ENCODE measurements around the gene FXYD6.

FXYD6 gene

DNA sequence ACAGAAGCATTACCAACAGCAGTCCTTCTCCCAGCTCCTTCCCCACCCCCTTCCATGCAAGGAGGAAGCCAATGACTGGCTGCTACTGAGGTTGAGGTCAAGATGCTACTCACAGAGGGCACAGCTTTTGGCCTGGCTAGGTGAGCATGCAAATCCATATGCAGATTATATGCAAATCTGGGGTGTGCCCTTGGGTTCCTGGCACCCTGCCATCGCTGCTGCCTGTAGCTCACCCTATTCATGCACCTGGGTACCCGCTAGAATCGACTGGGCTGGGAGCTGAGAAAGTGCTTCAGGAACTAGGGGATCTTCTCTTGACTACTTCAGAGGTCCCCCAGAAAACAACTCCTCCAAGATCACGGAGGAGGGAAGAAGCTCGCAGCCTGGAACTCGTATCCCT lies 83.5 kb downstream of the FXYD6 start:
- H3K4me3 ChIP-seq (ENCODE audit: low read depth, low read length): no peak overlapping the region
- TF ChIP-seq, protein P1, sequence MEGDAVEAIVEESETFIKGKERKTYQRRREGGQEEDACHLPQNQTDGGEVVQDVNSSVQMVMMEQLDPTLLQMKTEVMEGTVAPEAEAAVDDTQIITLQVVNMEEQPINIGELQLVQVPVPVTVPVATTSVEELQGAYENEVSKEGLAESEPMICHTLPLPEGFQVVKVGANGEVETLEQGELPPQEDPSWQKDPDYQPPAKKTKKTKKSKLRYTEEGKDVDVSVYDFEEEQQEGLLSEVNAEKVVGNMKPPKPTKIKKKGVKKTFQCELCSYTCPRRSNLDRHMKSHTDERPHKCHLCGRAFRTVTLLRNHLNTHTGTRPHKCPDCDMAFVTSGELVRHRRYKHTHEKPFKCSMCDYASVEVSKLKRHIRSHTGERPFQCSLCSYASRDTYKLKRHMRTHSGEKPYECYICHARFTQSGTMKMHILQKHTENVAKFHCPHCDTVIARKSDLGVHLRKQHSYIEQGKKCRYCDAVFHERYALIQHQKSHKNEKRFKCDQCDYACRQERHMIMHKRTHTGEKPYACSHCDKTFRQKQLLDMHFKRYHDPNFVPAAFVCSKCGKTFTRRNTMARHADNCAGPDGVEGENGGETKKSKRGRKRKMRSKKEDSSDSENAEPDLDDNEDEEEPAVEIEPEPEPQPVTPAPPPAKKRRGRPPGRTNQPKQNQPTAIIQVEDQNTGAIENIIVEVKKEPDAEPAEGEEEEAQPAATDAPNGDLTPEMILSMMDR (conservative IDR thresholded peaks at IDR 0.05; ENCODE audit: low read depth, low read length): no peak
- no peak for DNase-seq (ENCODE audit: low read depth)

DNA sequence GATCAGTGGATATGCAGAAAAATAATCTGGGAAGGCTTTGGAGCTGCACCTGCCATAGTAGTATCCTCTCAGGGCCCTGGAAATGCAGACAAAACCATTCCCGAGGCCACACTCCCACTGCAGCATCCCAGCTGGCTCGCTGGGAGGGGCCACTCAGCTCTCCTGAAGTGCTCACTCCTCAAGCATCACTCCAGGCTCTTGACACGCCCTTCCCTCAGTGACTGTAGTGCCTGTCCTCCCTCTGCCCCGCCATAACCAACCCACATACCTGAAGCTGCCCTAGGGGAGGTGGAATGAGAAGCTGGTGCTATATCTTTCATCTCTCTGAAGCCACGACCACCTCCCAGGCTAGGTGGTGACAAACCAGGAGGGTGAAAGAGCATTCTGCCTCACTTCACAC lies 84.2 kb downstream of the FXYD6 start:
- no peak overlapping the region for H3K4me3 ChIP-seq (ENCODE audit: low read depth, low read length)
- TF ChIP-seq, protein P1 (conservative IDR thresholded peaks at IDR 0.05; ENCODE audit: low read depth, low read length): no peak
- no peak for DNase-seq (ENCODE audit: low read depth)

DNA sequence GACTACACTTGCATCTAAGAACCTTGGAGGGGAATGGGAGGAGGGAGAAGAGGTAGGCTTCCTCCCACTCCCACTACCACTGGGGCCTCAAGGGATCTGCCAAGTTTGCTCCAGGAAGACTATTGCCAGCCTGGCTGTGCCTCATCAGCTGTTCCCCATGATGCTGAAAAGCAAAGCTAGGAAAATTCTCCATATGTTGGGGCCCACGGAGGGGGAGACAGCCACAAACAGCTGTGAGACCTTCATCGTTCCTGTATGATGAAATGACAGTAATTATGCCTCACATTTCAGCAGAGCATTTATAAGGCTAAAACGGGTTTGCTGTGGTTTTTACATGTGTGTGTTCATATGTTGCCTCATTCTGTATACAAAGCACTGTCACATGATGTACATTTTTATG lies 86.2 kb downstream of the FXYD6 start:
- H3K4me3 ChIP-seq (ENCODE audit: low read depth, low read length): no peak overlapping the region
- DNase-seq (ENCODE audit: low read depth): no peak
- TF ChIP-seq, protein P1 (conservative IDR thresholded peaks at IDR 0.05; ENCODE audit: low read depth, low read length): no peak

DNA sequence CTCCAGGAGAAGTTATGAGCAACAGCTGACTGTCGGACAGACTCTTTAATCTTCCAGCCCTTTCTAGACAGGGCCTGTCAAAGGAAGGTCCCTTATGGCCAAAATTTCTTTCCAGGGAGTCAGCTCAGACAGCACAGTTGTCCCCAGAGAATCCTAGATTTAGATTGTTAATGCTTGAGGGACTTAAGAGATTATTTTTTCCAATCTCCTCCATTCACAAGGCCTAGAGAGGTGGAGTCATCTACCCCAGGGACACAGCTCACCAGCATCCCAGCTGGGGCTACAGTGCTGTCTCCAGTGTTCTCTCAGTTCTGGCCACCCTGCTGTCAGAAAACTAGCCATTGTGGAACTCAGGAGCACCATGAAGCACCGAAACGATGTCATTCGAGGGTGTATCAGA lies 87.2 kb downstream of the FXYD6 start:
- no peak overlapping the region for H3K4me3 ChIP-seq (ENCODE audit: low read depth, low read length)
- TF ChIP-seq, protein P1 (conservative IDR thresholded peaks at IDR 0.05; ENCODE audit: low read depth, low read length): no peak
- no peak for DNase-seq (ENCODE audit: low read depth)
